Thoracic aorta (tissue), 2 donors: Measurements from ENCODE around the gene SPDYE17. TPM values are rescaled to one million over a fixed set of nuclear protein-coding genes. Genes with fewer than 3 reads are reported as not detected.
"Not testable (repeated sequence)": the region's sequence is repeated elsewhere in the genome, so short reads cannot be mapped to it uniquely, and the experiment has no call there.

Source experiments
- ATAC-seq: fragments of 150-250 bp; one replicate; pipeline ENCODE4 v1.8.0; 2017; ENCODE audit warnings: low read depth; ENCODE audit not compliant: insufficient number of reproducible peaks, low FRiP score
- DNase-seq: peaks from one replicate; pipeline ENCODE4 v3.0.0-alpha.2; 2020; ENCODE audit warnings: low spot score
- H3K27ac ChIP-seq, 2 donors: fragments of 200-600 bp; sonication (generic); 1 replicate in 1 of 2; 2 replicates in 1 of 2; pipeline ENCODE4 v1.5.1; 2016; ENCODE audit warnings: mild to moderate bottlenecking in 2 of 2, moderate library complexity in 2 of 2
- H3K27me3 ChIP-seq: fragments of 200-600 bp; sonication (generic); replicated peaks from 2 replicates; pipeline ENCODE4 v1.6.0; 2016; ENCODE audit warnings: mild to moderate bottlenecking; ENCODE audit not compliant: insufficient read depth
- H3K36me3 ChIP-seq: fragments of 200-600 bp; sonication (generic); one replicate; pipeline ENCODE4 v1.5.1; 2016
- H3K4me1 ChIP-seq, 2 donors: fragments of 200-600 bp; sonication (generic); 1 replicate in 1 of 2; 2 replicates in 1 of 2; pipeline versions ENCODE4 v1.5.1 to v1.6.0; 2016; ENCODE audit warnings: low read depth in 2 of 2, mild to moderate bottlenecking in 1 of 2; ENCODE audit not compliant: control insufficient read depth in 1 of 2
- H3K4me3 ChIP-seq: fragments of 200-600 bp; sonication (generic); 2 replicates; pipeline ENCODE4 v1.5.1; 2016; ENCODE audit warnings: mild to moderate bottlenecking
- H3K9me3 ChIP-seq: fragments of 200-600 bp; sonication (generic); 2 replicates; pipeline ENCODE4 v1.5.1; 2016
- total RNA-seq, 2 donors: library from RNA; depleted of rRNA; stranded (reverse); fragments of >200 nt; gene quantifications; one replicate each; pipeline versions ENCODE4 v1.1.0 to v1.2.3, GENCODE V29; 2016

The SPDYE17 gene
- total RNA-seq, 2 donors from 2014 or later: not detected

- DNase-seq, H3K9me3 ChIP-seq, H3K4me1 ChIP-seq, H3K27me3 ChIP-seq, H3K36me3 ChIP-seq, H3K4me3 ChIP-seq: not testable (repeated sequence)
- H3K27ac ChIP-seq: peak overlapping the region in 1 of 2 donors; percentile 17
- ATAC-seq: peak; percentile 83
Measured at GRCh38 chr7:77008000-77008399, 24.2 kb downstream of the SPDYE17 start.

- not testable (repeated sequence) for H3K4me1 ChIP-seq, DNase-seq, H3K9me3 ChIP-seq, H3K4me3 ChIP-seq, H3K27me3 ChIP-seq, ATAC-seq, H3K27ac ChIP-seq, H3K36me3 ChIP-seq
Measured at GRCh38 chr7:77006127-77007110, 25.7 kb downstream of the SPDYE17 start.

GRCh38 chr7:77005461-77006057 lies 26.6 kb downstream of the SPDYE17 start:
- H3K4me1 ChIP-seq, H3K4me3 ChIP-seq, H3K27me3 ChIP-seq, ATAC-seq, H3K36me3 ChIP-seq, DNase-seq, H3K9me3 ChIP-seq, H3K27ac ChIP-seq: not testable (repeated sequence)

- not testable (repeated sequence) for H3K36me3 ChIP-seq, H3K27ac ChIP-seq, DNase-seq, H3K27me3 ChIP-seq, H3K9me3 ChIP-seq, H3K4me1 ChIP-seq, ATAC-seq, H3K4me3 ChIP-seq
Measured at GRCh38 chr7:77004151-77004550, 28.0 kb downstream of the SPDYE17 start.

GRCh38 chr7:77003241-77003640 lies 28.9 kb downstream of the SPDYE17 start:
- not testable (repeated sequence) for H3K9me3 ChIP-seq, H3K4me3 ChIP-seq, H3K27me3 ChIP-seq, DNase-seq, ATAC-seq, H3K27ac ChIP-seq, H3K4me1 ChIP-seq, H3K36me3 ChIP-seq

GRCh38 chr7:77002678-77003233 lies 29.4 kb downstream of the SPDYE17 start:
- not testable (repeated sequence) for H3K27ac ChIP-seq, H3K4me3 ChIP-seq, DNase-seq, H3K4me1 ChIP-seq, H3K27me3 ChIP-seq, H3K9me3 ChIP-seq, ATAC-seq, H3K36me3 ChIP-seq

- H3K4me3 ChIP-seq, H3K4me1 ChIP-seq, H3K9me3 ChIP-seq, DNase-seq, H3K27me3 ChIP-seq, ATAC-seq, H3K36me3 ChIP-seq, H3K27ac ChIP-seq: not testable (repeated sequence)
Measured at GRCh38 chr7:77002104-77002503, 30.1 kb downstream of the SPDYE17 start.

- H3K9me3 ChIP-seq, H3K27me3 ChIP-seq, DNase-seq, H3K4me3 ChIP-seq, ATAC-seq, H3K36me3 ChIP-seq, H3K27ac ChIP-seq, H3K4me1 ChIP-seq: not testable (repeated sequence)
Measured at GRCh38 chr7:76999474-77000107, 32.6 kb downstream of the SPDYE17 start.

GRCh38 chr7:76998764-76999450 lies 33.3 kb downstream of the SPDYE17 start:
- not testable (repeated sequence) for ATAC-seq, H3K9me3 ChIP-seq, H3K4me1 ChIP-seq, DNase-seq, H3K27ac ChIP-seq, H3K4me3 ChIP-seq, H3K36me3 ChIP-seq, H3K27me3 ChIP-seq
